GM23248 (cell line): ENCODE results near the gene LPAR5. TPM values are rescaled to one million over a fixed set of nuclear protein-coding genes. Genes with fewer than 3 reads are reported as not detected.
A peak's percentile ranks its signal among the peaks of the same experiment; 100 is the strongest.
"Not testable (repeated sequence)": the region's sequence is repeated elsewhere in the genome, so short reads cannot be mapped to it uniquely, and the experiment has no call there.

Source experiments
- DNase-seq: peaks from one replicate; pipeline ENCODE4 v3.0.0-alpha.2; 2015
- H2AFZ ChIP-seq: fragments of 200-600 bp; sonication (generic); 2 replicates; pipeline ENCODE4 v1.6.1; 2016; ENCODE audit warnings: antibody characterized with exemption
- H3F3A ChIP-seq: fragments of 200-600 bp; sonication (generic); 2 replicates; pipeline ENCODE4 v1.6.1; 2016; ENCODE audit warnings: mild to moderate bottlenecking, antibody characterized with exemption, mixed run types; ENCODE audit not compliant: insufficient read depth
- H3K27ac ChIP-seq: fragments of 200-600 bp; sonication (generic); 2 replicates; pipeline ENCODE4 v1.5.1; 2016; ENCODE audit warnings: mild to moderate bottlenecking
- H3K27me3 ChIP-seq: fragments of 200-600 bp; sonication (generic); replicated peaks from 2 replicates; pipeline ENCODE4 v1.6.1; 2016; ENCODE audit warnings: mild to moderate bottlenecking; ENCODE audit not compliant: insufficient read depth
- H3K36me3 ChIP-seq: fragments of 200-600 bp; sonication (generic); 2 replicates; pipeline ENCODE4 v1.6.1; 2016; ENCODE audit warnings: low read depth, mild to moderate bottlenecking
- H3K4me1 ChIP-seq: fragments of 200-600 bp; sonication (generic); 2 replicates; pipeline ENCODE4 v1.6.1; 2016; ENCODE audit warnings: mild to moderate bottlenecking; ENCODE audit not compliant: insufficient read depth
- H3K4me2 ChIP-seq: fragments of 200-600 bp; sonication (generic); one replicate; pipeline ENCODE4 v1.6.1; 2016; ENCODE audit warnings: mild to moderate bottlenecking; ENCODE audit not compliant: unreplicated experiment
- H3K4me3 ChIP-seq: fragments of 200-600 bp; sonication (generic); 2 replicates; pipeline ENCODE4 v1.5.1; 2016; ENCODE audit warnings: mild to moderate bottlenecking
- H3K79me2 ChIP-seq: fragments of 200-600 bp; sonication (generic); 2 replicates; pipeline ENCODE4 v1.6.1; 2016; ENCODE audit warnings: mild to moderate bottlenecking; ENCODE audit not compliant: insufficient read depth
- H3K9ac ChIP-seq: fragments of 200-600 bp; sonication (generic); 2 replicates; pipeline ENCODE4 v1.6.1; 2016; ENCODE audit warnings: mild to moderate bottlenecking
- H3K9me2 ChIP-seq: fragments of 200-600 bp; sonication (generic); 2 replicates; pipeline ENCODE4 v1.6.1; 2016; ENCODE audit warnings: mixed run types, mild to moderate bottlenecking, moderate library complexity; ENCODE audit not compliant: insufficient read depth
- H3K9me3 ChIP-seq: fragments of 200-600 bp; sonication (generic); one replicate; pipeline ENCODE4 v1.6.1; 2017; ENCODE audit warnings: low read depth
- H4K20me1 ChIP-seq: fragments of 200-600 bp; sonication (generic); 2 replicates; pipeline ENCODE4 v1.6.0; 2016; ENCODE audit not compliant: insufficient read depth
- EZH2 ChIP-seq: fragments of 200-600 bp; sonication (generic); IDR thresholded peaks from 2 replicates; pipeline ENCODE4 v1.6.1; 2018; ENCODE audit warnings: antibody characterized with exemption, mild to moderate bottlenecking; ENCODE audit not compliant: insufficient read depth, poor library complexity, severe bottlenecking
- EZH2phosphoT487 ChIP-seq: fragments of 200-600 bp; sonication (generic); IDR thresholded peaks from 2 replicates; pipeline ENCODE4 v1.6.1; 2018; ENCODE audit warnings: antibody characterized with exemption, moderate library complexity, mild to moderate bottlenecking, low read depth; ENCODE audit not compliant: insufficient read depth
- WGBS, 2 experiments: methylation state at CpG; one replicate each; pipeline ENCODE4 v1.1.6; 2015 to 2017; ENCODE audit warnings: low lambda C conversion rate in 2 of 2, low coverage in 1 of 2; ENCODE audit errors: missing lambda C conversion rate in 2 of 2; 5-methylcytosine and 5-hydroxymethylcytosine counted together
- in situ Hi-C: fragments of 300-500 bp; cut with MboI; formaldehyde crosslinking; loops from 2 replicates; pipeline ENCODE4 v1.15.0; 2020
- polyA plus RNA-seq: library from polyadenylated mRNA; unstranded; fragments of >200 nt; fragmentation: Nextera tagmentation; extraction: Ambion mirVana; gene quantifications from 2 replicates; pipeline ENCODE4 v1.2.1, GENCODE V29; 2016
- total RNA-seq: library from RNA; depleted of rRNA; stranded (reverse); fragments of >200 nt; shearing (Covaris generic); gene quantifications from 2 replicates; pipeline ENCODE4 v1.2.3, GENCODE V29; 2014

Gene LPAR5
- total and polyA plus RNA-seq, 2 experiments from 2014 or later, result not detected

GRCh38 chr12:6605421-6606330, 30.1 kb downstream of the LPAR5 start:
- peaks cover 57% of the 10 kb centered on the region for H3K79me2 ChIP-seq
- no peaks in the 10 kb centered on the region for H3K27me3 ChIP-seq
- in situ Hi-C loops, result no loop called here
- peak overlapping the region; percentile 61 for H3K27ac ChIP-seq
- TF ChIP-seq EZH2phosphoT487 (no peak), EZH2 (no peak)
- peak; percentile 81 for DNase-seq
- H3K4me3 ChIP-seq, result peak overlapping the region; percentile 91
- H3K9ac ChIP-seq, result peak overlapping the region; percentile 84
- 2% methylated on average over 18 of the region's 18 CpGs for WGBS, 2 experiments
- H4K20me1 ChIP-seq, result no peaks in the 10 kb centered on the region
- H3K36me3 ChIP-seq, result peaks cover 18% of the 10 kb centered on the region
- H3K4me2 ChIP-seq, result peak overlapping the region; percentile 84
- H3K4me1 ChIP-seq, result peaks cover 33% of the 10 kb centered on the region
- H3K9me2 ChIP-seq, result no peaks in the 10 kb centered on the region
- peaks cover 40% of the 10 kb centered on the region for H3F3A ChIP-seq
- no peak overlapping the region for H2AFZ ChIP-seq
- H3K9me3 ChIP-seq, result no peaks in the 10 kb centered on the region

- H4K20me1 ChIP-seq, result no peaks in the 10 kb centered on the region
- peaks cover 40% of the 10 kb centered on the region for H3F3A ChIP-seq
- peak overlapping the region; percentile 61 for H3K27ac ChIP-seq
- peaks cover 33% of the 10 kb centered on the region for H3K4me1 ChIP-seq
- peak overlapping the region; percentile 84 for H3K9ac ChIP-seq
- H3K4me2 ChIP-seq, result peak overlapping the region; percentile 84
- WGBS, 2 experiments, result 71 to 80% methylated on average over 6 of the region's 6 CpGs
- no peak for TF ChIP-seq EZH2phosphoT487
- TF ChIP-seq EZH2, result no peak
- H3K27me3 ChIP-seq, result no peaks in the 10 kb centered on the region
- in situ Hi-C loops, result no loop called here
- no peaks in the 10 kb centered on the region for H3K9me3 ChIP-seq
- peak; percentile 47 for DNase-seq
- peak overlapping the region; percentile 91 for H3K4me3 ChIP-seq
- no peaks in the 10 kb centered on the region for H3K9me2 ChIP-seq
- peaks cover 69% of the 10 kb centered on the region for H3K79me2 ChIP-seq
- no peak overlapping the region for H2AFZ ChIP-seq
- H3K36me3 ChIP-seq, result peaks cover 31% of the 10 kb centered on the region
Observed at GRCh38 chr12:6604259-6605029, 31.3 kb downstream of the LPAR5 start.

GRCh38 chr12:6603095-6603567, 32.6 kb downstream of the LPAR5 start:
- Histone ChIP-seq H3K36me3 (peaks cover 42% of the 10 kb centered on the region), H3K9me3 (no peaks in the 10 kb centered on the region), H3F3A (peaks cover 29% of the 10 kb centered on the region), H2AFZ (no peak overlapping the region; the same call in 1 of the 2 replicates), H3K4me2 (peak overlapping the region; percentile 84), H3K27ac (no peak overlapping the region), H3K4me1 (peaks cover 33% of the 10 kb centered on the region), H3K4me3 (peak overlapping the region; percentile 91), H3K79me2 (peaks cover 79% of the 10 kb centered on the region), H3K9me2 (no peaks in the 10 kb centered on the region), H3K27me3 (no peaks in the 10 kb centered on the region), H4K20me1 (no peaks in the 10 kb centered on the region), H3K9ac (peak overlapping the region; percentile 50)
- 9 to 14% methylated on average over 3 to 6 of the region's 6 CpGs for WGBS, 2 experiments
- no peak for TF ChIP-seq EZH2phosphoT487
- no peak for TF ChIP-seq EZH2
- peak; percentile 53 for DNase-seq
- in situ Hi-C loops, result no loop called here

GRCh38 chr12:6602526-6602925, 33.2 kb downstream of the LPAR5 start:
- Histone ChIP-seq H3K4me2 (peak overlapping the region; percentile 84), H4K20me1 (no peaks in the 10 kb centered on the region), H3K4me3 (peak overlapping the region; percentile 91), H3K36me3 (peaks cover 48% of the 10 kb centered on the region), H2AFZ (no peak overlapping the region), H3F3A (peaks cover 24% of the 10 kb centered on the region), H3K9me2 (no peaks in the 10 kb centered on the region), H3K79me2 (peaks cover 82% of the 10 kb centered on the region), H3K4me1 (peaks cover 30% of the 10 kb centered on the region), H3K27me3 (no peaks in the 10 kb centered on the region), H3K27ac (no peak overlapping the region), H3K9me3 (no peaks in the 10 kb centered on the region), H3K9ac (peak overlapping the region; percentile 50)
- TF ChIP-seq EZH2phosphoT487, result no peak
- TF ChIP-seq EZH2, result no peak
- in situ Hi-C loops, result no loop called here
- WGBS, 2 experiments, result 25 to 48% methylated on average over 3 of the region's 3 CpGs
- no peak for DNase-seq

GRCh38 chr12:6595673-6596072, 40.1 kb downstream of the LPAR5 start:
- H3K27me3 ChIP-seq, in situ Hi-C loops, H4K20me1 ChIP-seq, H3K4me1 ChIP-seq, H3K9me2 ChIP-seq, H3K27ac ChIP-seq, H3K4me2 ChIP-seq, H2AFZ ChIP-seq, DNase-seq, H3K9me3 ChIP-seq, H3K4me3 ChIP-seq, H3K9ac ChIP-seq: not testable (repeated sequence)
- Histone ChIP-seq H3F3A (peaks cover 15% of the 10 kb centered on the region), H3K79me2 (peaks cover 46% of the 10 kb centered on the region), H3K36me3 (peaks cover 93% of the 10 kb centered on the region)
- 91% methylated on average over 10 of the region's 10 CpGs for WGBS, 2 experiments
